HepG2 (cell line): ENCODE data around the gene CIART. TPM values are rescaled to one million over a fixed set of nuclear protein-coding genes. Genes with fewer than 3 reads are reported as not detected.
A peak's percentile ranks its signal among the peaks of the same experiment; 100 is the strongest.

Source experiments
- BRD4 ChIP-seq: sonication (generic); formaldehyde crosslinking; IDR thresholded peaks from 2 replicates; pipeline ENCODE4 v1.4.0; 2020; ENCODE audit warnings: missing genetic modification reagents
- CENPT ChIP-seq: sonication (generic); formaldehyde crosslinking; IDR thresholded peaks from 2 replicates; pipeline ENCODE4 v1.8.0; 2022; ENCODE audit warnings: low read depth, mild to moderate bottlenecking, moderate library complexity, missing genetic modification reagents
- E2F2 ChIP-seq: sonication (generic); formaldehyde crosslinking; IDR thresholded peaks from 2 replicates; pipeline ENCODE4 v1.4.0; 2020; ENCODE audit warnings: missing genetic modification reagents, borderline replicate concordance
- JDP2 ChIP-seq: sonication (generic); formaldehyde crosslinking; IDR thresholded peaks from 2 replicates; pipeline ENCODE4 v1.8.1; 2022; ENCODE audit warnings: missing genetic modification reagents, borderline replicate concordance
- MAFG ChIP-seq: sonication (generic); formaldehyde crosslinking; IDR thresholded peaks from 2 replicates; pipeline ENCODE4 v1.5.1; 2020; ENCODE audit warnings: mild to moderate bottlenecking, missing genetic modification reagents
- MBD4 ChIP-seq: IDR thresholded peaks from 2 replicates; pipeline ENCODE4 v1.6.1; 2012; ENCODE audit warnings: low read length, inconsistent platforms, borderline replicate concordance
- MED13 ChIP-seq: sonication (generic); formaldehyde crosslinking; IDR thresholded peaks from 2 replicates; pipeline ENCODE4 v1.5.0; 2020; ENCODE audit warnings: missing genetic modification reagents
- PAWR ChIP-seq: sonication (generic); formaldehyde crosslinking; IDR thresholded peaks from 2 replicates; pipeline ENCODE4 v1.4.0; 2020; ENCODE audit warnings: missing genetic modification reagents, mild to moderate bottlenecking, borderline replicate concordance
- POGK ChIP-seq: sonication (generic); formaldehyde crosslinking; conservative IDR thresholded peaks from 2 replicates; pipeline ENCODE4 v1.8.0; 2022; ENCODE audit warnings: mild to moderate bottlenecking, moderate library complexity, missing genetic modification reagents
- REPIN1 ChIP-seq: sonication (generic); formaldehyde crosslinking; IDR thresholded peaks from 2 replicates; pipeline ENCODE4 v1.8.0; 2022; ENCODE audit warnings: missing genetic modification reagents, low read depth, mild to moderate bottlenecking, borderline replicate concordance
- SOX13 ChIP-seq, 3 experiments: fragments of 450-650 bp in 1 of 3; sonication (generic) in 1 of 3; formaldehyde crosslinking in 1 of 3; IDR thresholded peaks in 2 of 3; conservative IDR thresholded peaks in 1 of 3; 2 replicates each; pipeline versions ENCODE4 v1.5.0 to v1.6.1; 2016 to 2020; ENCODE audit warnings: antibody characterized with exemption in 1 of 3, mild to moderate bottlenecking in 1 of 3, missing compliant biosample characterization in 1 of 3, missing genetic modification reagents in 1 of 3, moderate library complexity in 1 of 3
- TBL1XR1 ChIP-seq: fragments of 150-350 bp; IDR thresholded peaks from 2 replicates; pipeline ENCODE4 v1.6.1; 2014; ENCODE audit warnings: borderline replicate concordance, low read length; ENCODE audit not compliant: partially characterized antibody
- ZNF138 ChIP-seq: sonication (generic); formaldehyde crosslinking; IDR thresholded peaks from 2 replicates; pipeline ENCODE4 v1.5.0; 2020; ENCODE audit warnings: mild to moderate bottlenecking, low read depth, missing genetic modification reagents
- ZNF33B ChIP-seq: sonication (generic); formaldehyde crosslinking; IDR thresholded peaks from 2 replicates; pipeline ENCODE4 v1.5.1; 2020; ENCODE audit warnings: mild to moderate bottlenecking, missing genetic modification reagents
- polyA plus RNA-seq, 8 experiments: library from polyadenylated mRNA; depleted of rRNA in 3 of 8; stranded (reverse) in 7 of 8; unstranded in 1 of 8; fragments of >200 nt; fragmentation: Illumina TruSeq in 4 of 8; extraction: Trizol in 4 of 8; gene quantifications; 2 replicates each; pipeline versions ENCODE4 v1.2.1 to v1.2.3, GENCODE V29; 2011 to 2016; ENCODE audit warnings: low read depth in 4 of 8, missing spikeins in 1 of 8, mixed read lengths in 1 of 8; ENCODE audit not compliant: insufficient read depth in 1 of 8
- total RNA-seq, 5 experiments: library from RNA; depleted of rRNA; stranded (reverse); fragments of >200 nt; fragmentation: Illumina TruSeq; extraction: Trizol; gene quantifications; 2 replicates each; pipeline ENCODE4 v1.2.3, GENCODE V29; 2016; ENCODE audit warnings: low read depth in 1 of 5
- TF ChIP-seq, protein P1 (sequence below): sonication (generic); formaldehyde crosslinking; IDR thresholded peaks from 2 replicates; pipeline ENCODE4 v1.5.0; 2020; ENCODE audit warnings: mild to moderate bottlenecking, missing genetic modification reagents, borderline replicate concordance

CIART gene
- total and polyA plus RNA-seq, 2 of the 13 experiments (the other 11 are each of a cell fraction or from before 2014, with no cell fraction given) = 0.58 TPM; not detected in 1

- TF ChIP-seq TBL1XR1 (peak; percentile 42), CENPT (no peak), ZNF138 (CRISPR knock-in tag) (no peak), REPIN1 (CRISPR knock-in tag) (peak; percentile 70; the same call in 1 of the 2 replicates), BRD4 (CRISPR knock-in tag) (peak; percentile 99), JDP2 (CRISPR knock-in tag) (peak; percentile 83; the same call in 1 of the 2 replicates), SOX13 (IDR thresholded peaks at IDR 0.05) (peak; percentile 40; the same call in 1 of the 2 replicates), SOX13 (CRISPR knock-in tag; conservative IDR thresholded peaks at IDR 0.05 in 1 of 2, IDR thresholded peaks at IDR 0.05 in 1 of 2) (peak in 1 of 2 experiments; percentile 36; a peak in 1 of 4 replicates), MAFG (CRISPR knock-in tag) (no peak), MED13 (CRISPR knock-in tag) (peak; percentile 75; the same call in 1 of the 2 replicates), MBD4 (no peak), POGK (0 out of 2 replicates have a peak, but pooled peaks have one; percentile 27), ZNF33B (no peak), PAWR (CRISPR knock-in tag) (no peak), E2F2 (CRISPR knock-in tag) (no peak)
- TF ChIP-seq, protein P1, sequence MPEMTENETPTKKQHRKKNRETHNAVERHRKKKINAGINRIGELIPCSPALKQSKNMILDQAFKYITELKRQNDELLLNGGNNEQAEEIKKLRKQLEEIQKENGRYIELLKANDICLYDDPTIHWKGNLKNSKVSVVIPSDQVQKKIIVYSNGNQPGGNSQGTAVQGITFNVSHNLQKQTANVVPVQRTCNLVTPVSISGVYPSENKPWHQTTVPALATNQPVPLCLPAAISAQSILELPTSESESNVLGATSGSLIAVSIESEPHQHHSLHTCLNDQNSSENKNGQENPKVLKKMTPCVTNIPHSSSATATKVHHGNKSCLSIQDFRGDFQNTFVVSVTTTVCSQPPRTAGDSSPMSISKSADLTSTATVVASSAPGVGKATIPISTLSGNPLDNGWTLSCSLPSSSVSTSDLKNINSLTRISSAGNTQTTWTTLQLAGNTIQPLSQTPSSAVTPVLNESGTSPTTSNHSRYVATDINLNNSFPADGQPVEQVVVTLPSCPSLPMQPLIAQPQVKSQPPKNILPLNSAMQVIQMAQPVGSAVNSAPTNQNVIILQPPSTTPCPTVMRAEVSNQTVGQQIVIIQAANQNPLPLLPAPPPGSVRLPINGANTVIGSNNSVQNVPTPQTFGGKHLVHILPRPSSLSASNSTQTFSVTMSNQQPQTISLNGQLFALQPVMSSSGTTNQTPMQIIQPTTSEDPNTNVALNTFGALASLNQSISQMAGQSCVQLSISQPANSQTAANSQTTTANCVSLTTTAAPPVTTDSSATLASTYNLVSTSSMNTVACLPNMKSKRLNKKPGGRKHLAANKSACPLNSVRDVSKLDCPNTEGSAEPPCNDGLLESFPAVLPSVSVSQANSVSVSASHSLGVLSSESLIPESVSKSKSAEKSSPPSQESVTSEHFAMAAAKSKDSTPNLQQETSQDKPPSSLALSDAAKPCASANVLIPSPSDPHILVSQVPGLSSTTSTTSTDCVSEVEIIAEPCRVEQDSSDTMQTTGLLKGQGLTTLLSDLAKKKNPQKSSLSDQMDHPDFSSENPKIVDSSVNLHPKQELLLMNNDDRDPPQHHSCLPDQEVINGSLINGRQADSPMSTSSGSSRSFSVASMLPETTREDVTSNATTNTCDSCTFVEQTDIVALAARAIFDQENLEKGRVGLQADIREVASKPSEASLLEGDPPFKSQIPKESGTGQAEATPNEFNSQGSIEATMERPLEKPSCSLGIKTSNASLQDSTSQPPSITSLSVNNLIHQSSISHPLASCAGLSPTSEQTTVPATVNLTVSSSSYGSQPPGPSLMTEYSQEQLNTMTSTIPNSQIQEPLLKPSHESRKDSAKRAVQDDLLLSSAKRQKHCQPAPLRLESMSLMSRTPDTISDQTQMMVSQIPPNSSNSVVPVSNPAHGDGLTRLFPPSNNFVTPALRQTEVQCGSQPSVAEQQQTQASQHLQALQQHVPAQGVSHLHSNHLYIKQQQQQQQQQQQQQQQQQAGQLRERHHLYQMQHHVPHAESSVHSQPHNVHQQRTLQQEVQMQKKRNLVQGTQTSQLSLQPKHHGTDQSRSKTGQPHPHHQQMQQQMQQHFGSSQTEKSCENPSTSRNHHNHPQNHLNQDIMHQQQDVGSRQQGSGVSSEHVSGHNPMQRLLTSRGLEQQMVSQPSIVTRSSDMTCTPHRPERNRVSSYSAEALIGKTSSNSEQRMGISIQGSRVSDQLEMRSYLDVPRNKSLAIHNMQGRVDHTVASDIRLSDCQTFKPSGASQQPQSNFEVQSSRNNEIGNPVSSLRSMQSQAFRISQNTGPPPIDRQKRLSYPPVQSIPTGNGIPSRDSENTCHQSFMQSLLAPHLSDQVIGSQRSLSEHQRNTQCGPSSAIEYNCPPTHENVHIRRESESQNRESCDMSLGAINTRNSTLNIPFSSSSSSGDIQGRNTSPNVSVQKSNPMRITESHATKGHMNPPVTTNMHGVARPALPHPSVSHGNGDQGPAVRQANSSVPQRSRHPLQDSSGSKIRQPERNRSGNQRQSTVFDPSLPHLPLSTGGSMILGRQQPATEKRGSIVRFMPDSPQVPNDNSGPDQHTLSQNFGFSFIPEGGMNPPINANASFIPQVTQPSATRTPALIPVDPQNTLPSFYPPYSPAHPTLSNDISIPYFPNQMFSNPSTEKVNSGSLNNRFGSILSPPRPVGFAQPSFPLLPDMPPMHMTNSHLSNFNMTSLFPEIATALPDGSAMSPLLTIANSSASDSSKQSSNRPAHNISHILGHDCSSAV (CRISPR knock-in tag) = no peak
Observed at GRCh38 chr1:150235852-150236613, 46.3 kb upstream of the CIART start, which contains the start of gene ANP32E (continued).
